OCI-LY7 (cell line): Measurements from ENCODE around the gene EPHA6. TPM values are rescaled to one million over a fixed set of nuclear protein-coding genes. Genes with fewer than 3 reads are reported as not detected.

ENCODE experiments used
- BruUV-seq: library from RNA; stranded (reverse); fragments of 400-500 nt; replicated peaks from 2 replicates; lab custom pipeline; 2021; lab: Mats Ljungman, UMichigan
- CTCF ChIA-PET: fragments of 300-600 bp; sonication (Branson Sonifier 250); formaldehyde crosslinking; loops from one replicate; lab custom pipeline; 2022; ENCODE audit warnings: antibody characterized with exemption; ENCODE audit not compliant: unreplicated experiment; lab: Charles Lee
- POLR2A ChIA-PET: fragments of 300-600 bp; sonication (Branson Sonifier 250); formaldehyde crosslinking; loops from one replicate; lab custom pipeline; 2022; ENCODE audit warnings: antibody characterized with exemption; lab: Charles Lee
- DNase-seq: peaks from one replicate; pipeline ENCODE4 v3.0.0-alpha.2; 2015; ENCODE audit warnings: low spot score
- H2AFZ ChIP-seq: fragments of 200-600 bp; sonication (generic), shearing (Covaris generic); 2 replicates; pipeline ENCODE4 v1.6.1; 2014; ENCODE audit warnings: mild to moderate bottlenecking, antibody characterized with exemption, low read length, moderate library complexity
- H3K27ac ChIP-seq: fragments of 200-600 bp; sonication (generic); 2 replicates; pipeline ENCODE4 v1.5.1; 2014; ENCODE audit warnings: mixed run types, low read depth, mild to moderate bottlenecking, moderate library complexity, low read length, inconsistent platforms; ENCODE audit not compliant: poor library complexity, severe bottlenecking
- H3K36me3 ChIP-seq: fragments of 200-600 bp; sonication (generic); 2 replicates; pipeline ENCODE4 v1.6.1; 2014; ENCODE audit warnings: mild to moderate bottlenecking, antibody characterized with exemption, low read length, moderate library complexity, mixed read lengths; ENCODE audit not compliant: insufficient read depth
- H3K4me1 ChIP-seq: fragments of 200-600 bp; sonication (generic); 2 replicates; pipeline ENCODE4 v1.5.1; 2014; ENCODE audit warnings: mild to moderate bottlenecking, low read length; ENCODE audit not compliant: insufficient read depth, poor library complexity, severe bottlenecking
- H3K4me2 ChIP-seq: fragments of 200-600 bp; sonication (generic); 2 replicates; pipeline ENCODE4 v1.6.1; 2014; ENCODE audit warnings: mild to moderate bottlenecking, low read length
- H3K4me3 ChIP-seq: fragments of 200-600 bp; sonication (generic); 2 replicates; pipeline ENCODE4 v1.5.1; 2014; ENCODE audit warnings: mild to moderate bottlenecking, low read depth, low read length; ENCODE audit not compliant: poor library complexity, severe bottlenecking
- H3K79me2 ChIP-seq: fragments of 200-600 bp; sonication (generic); 2 replicates; pipeline ENCODE4 v1.6.1; 2016; ENCODE audit warnings: low read depth, mild to moderate bottlenecking, low read length, moderate library complexity, mixed read lengths; ENCODE audit not compliant: insufficient read depth
- H3K9me2 ChIP-seq: fragments of 200-600 bp; sonication (generic); 2 replicates; pipeline ENCODE4 v1.6.1; 2016; ENCODE audit warnings: mild to moderate bottlenecking, low read length, mixed read lengths; ENCODE audit not compliant: insufficient read depth
- H3K9me3 ChIP-seq: fragments of 200-600 bp; sonication (generic); 2 replicates; pipeline ENCODE4 v1.6.1; 2014; ENCODE audit warnings: mild to moderate bottlenecking, mixed run types, low read length, mixed read lengths
- H4K20me1 ChIP-seq: fragments of 200-600 bp; sonication (generic); 2 replicates; pipeline ENCODE4 v1.6.1; 2014; ENCODE audit warnings: mild to moderate bottlenecking, antibody characterized with exemption, low read length, moderate library complexity, mixed read lengths; ENCODE audit not compliant: insufficient read depth
- CTCF ChIP-seq: fragments of 200-600 bp; sonication (generic); conservative IDR thresholded peaks from 2 replicates; pipeline ENCODE4 v1.5.1; 2014; ENCODE audit warnings: mild to moderate bottlenecking, antibody characterized with exemption, low read length, moderate library complexity, mixed read lengths
- EZH2phosphoT487 ChIP-seq: fragments of 200-600 bp; sonication (generic); IDR thresholded peaks from 2 replicates; pipeline ENCODE4 v1.6.1; 2018; ENCODE audit warnings: low read depth, borderline replicate concordance, mild to moderate bottlenecking, mixed run types, antibody characterized with exemption, low read length, moderate library complexity, mixed read lengths
- intact Hi-C: fragments of 100-400 bp; cut with micrococcal nuclease; formaldehyde crosslinking; loops from one replicate; pipeline ENCODE4 v1.10.0; 2022; ENCODE audit not compliant: unreplicated experiment
- total RNA-seq, 2 experiments: library from RNA; depleted of rRNA in 1 of 2; stranded (reverse); fragments of >200 nt in 1 of 2; shearing (Covaris generic) in 1 of 2; gene quantifications; 2 replicates each; pipeline ENCODE4 v1.2.3, GENCODE V29; 2014 to 2022

The EPHA6 gene
- total RNA-seq, 2 experiments from 2014 or later, result not detected

- TF ChIP-seq EZH2phosphoT487 (no peak), CTCF (no peak)
These were observed 275.2 kb downstream of the EPHA6 start for GRCh38 chr3:97089621-97090020.

GRCh38 chr3:97102641-97103040 lies 288.2 kb downstream of the EPHA6 start:
- CTCF ChIA-PET, result no interaction called here
- H3K4me3 ChIP-seq, result no peak overlapping the region
- DNase-seq, result no peak
- no peaks in the 10 kb centered on the region for H3K79me2 ChIP-seq
- no peaks in the 10 kb centered on the region for H3K4me1 ChIP-seq
- BruUV-seq, result no TSS peak
- no peaks in the 10 kb centered on the region for H3K36me3 ChIP-seq
- POLR2A ChIA-PET, result no interaction called here
- no peaks in the 10 kb centered on the region for H3K9me3 ChIP-seq
- intact Hi-C loops, result no loop called here
- no peak overlapping the region for H2AFZ ChIP-seq
- no peaks in the 10 kb centered on the region for H3K9me2 ChIP-seq
- H4K20me1 ChIP-seq, result no peaks in the 10 kb centered on the region
- TF ChIP-seq EZH2phosphoT487 (no peak), CTCF (no peak)
- H3K27ac ChIP-seq, result no peak overlapping the region
- H3K4me2 ChIP-seq, result no peak overlapping the region

More at GRCh38 chr3:97089621-97090020, 275.2 kb downstream of the EPHA6 start:
- no peak for DNase-seq
- H3K9me2 ChIP-seq, result no peaks in the 10 kb centered on the region
- POLR2A ChIA-PET, result interaction anchor here (1.0 kb wide), 1 partner anchor 12 kb away, joined by 3 read pairs; no protein-coding TSS in a partner anchor
- CTCF ChIA-PET, result no interaction called here
- H3K4me1 ChIP-seq, result no peaks in the 10 kb centered on the region
- H3K27ac ChIP-seq, result no peak overlapping the region
- intact Hi-C loops, result no loop called here
- no peaks in the 10 kb centered on the region for H3K9me3 ChIP-seq
- no peak overlapping the region for H2AFZ ChIP-seq
- H3K36me3 ChIP-seq, result no peaks in the 10 kb centered on the region
- no peak overlapping the region for H3K4me2 ChIP-seq
- no peaks in the 10 kb centered on the region for H3K79me2 ChIP-seq
- H3K4me3 ChIP-seq, result no peak overlapping the region
- no TSS peak for BruUV-seq
- H4K20me1 ChIP-seq, result no peaks in the 10 kb centered on the region

DNA sequence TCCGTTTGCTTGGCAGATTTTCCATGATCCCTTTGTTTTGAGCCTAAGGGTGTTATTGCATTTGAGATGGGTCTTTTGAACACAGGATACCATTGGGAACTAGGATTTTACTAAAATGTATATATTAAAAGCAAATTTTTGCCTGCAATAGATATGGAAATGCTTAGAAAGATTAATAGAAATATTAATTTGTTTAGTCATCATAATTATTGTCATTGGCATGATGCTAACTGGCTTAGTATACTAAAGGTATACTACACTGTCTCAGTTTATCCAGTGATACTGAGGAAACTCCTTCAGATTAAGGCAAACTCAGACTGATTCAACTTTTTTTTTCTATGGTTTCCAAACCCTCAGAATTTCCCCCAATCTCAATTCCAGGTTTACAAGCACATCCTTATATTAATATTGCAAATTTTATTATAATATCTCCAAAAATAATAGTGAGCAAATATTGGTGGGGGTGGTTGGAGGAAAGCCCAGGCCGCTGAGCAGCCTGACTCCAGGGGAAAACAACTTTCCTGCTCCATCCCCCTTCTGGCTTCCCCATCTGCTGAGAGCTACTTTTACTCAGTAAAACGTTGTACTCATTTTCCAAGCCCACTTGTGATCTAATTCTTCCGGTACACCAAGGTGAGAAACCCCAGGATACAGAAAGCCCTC lies 291.7 kb downstream of the EPHA6 start:
- Histone ChIP-seq H4K20me1 (no peaks in the 10 kb centered on the region), H3K27ac (no peak overlapping the region), H3K9me2 (no peaks in the 10 kb centered on the region), H3K4me3 (no peak overlapping the region), H3K9me3 (no peaks in the 10 kb centered on the region), H3K36me3 (no peaks in the 10 kb centered on the region), H3K4me2 (no peak overlapping the region), H2AFZ (no peak overlapping the region), H3K79me2 (no peaks in the 10 kb centered on the region), H3K4me1 (no peaks in the 10 kb centered on the region)
- ChIA-PET CTCF (no interaction called here), POLR2A (interaction anchor here (1.7 kb wide), 1 partner anchor 14 kb away, joined by 7 read pairs; no protein-coding TSS in a partner anchor)
- no peak for DNase-seq
- no TSS peak for BruUV-seq
- intact Hi-C loops, result no loop called here
- no peak for TF ChIP-seq CTCF
- no peak for TF ChIP-seq EZH2phosphoT487
